GM21529 (cell line): ENCODE results near the gene LIMK2.
"Not testable (repeated sequence)": the region's sequence is repeated elsewhere in the genome, so short reads cannot be mapped to it uniquely, and the experiment has no call there.

ENCODE experiments used
- ATAC-seq: cut with Tn5 transposase; IDR thresholded peaks from one replicate; pipeline ENCODE4 v1.9.1; 2021; ENCODE audit not compliant: unreplicated experiment

LIMK2 gene

DNA sequence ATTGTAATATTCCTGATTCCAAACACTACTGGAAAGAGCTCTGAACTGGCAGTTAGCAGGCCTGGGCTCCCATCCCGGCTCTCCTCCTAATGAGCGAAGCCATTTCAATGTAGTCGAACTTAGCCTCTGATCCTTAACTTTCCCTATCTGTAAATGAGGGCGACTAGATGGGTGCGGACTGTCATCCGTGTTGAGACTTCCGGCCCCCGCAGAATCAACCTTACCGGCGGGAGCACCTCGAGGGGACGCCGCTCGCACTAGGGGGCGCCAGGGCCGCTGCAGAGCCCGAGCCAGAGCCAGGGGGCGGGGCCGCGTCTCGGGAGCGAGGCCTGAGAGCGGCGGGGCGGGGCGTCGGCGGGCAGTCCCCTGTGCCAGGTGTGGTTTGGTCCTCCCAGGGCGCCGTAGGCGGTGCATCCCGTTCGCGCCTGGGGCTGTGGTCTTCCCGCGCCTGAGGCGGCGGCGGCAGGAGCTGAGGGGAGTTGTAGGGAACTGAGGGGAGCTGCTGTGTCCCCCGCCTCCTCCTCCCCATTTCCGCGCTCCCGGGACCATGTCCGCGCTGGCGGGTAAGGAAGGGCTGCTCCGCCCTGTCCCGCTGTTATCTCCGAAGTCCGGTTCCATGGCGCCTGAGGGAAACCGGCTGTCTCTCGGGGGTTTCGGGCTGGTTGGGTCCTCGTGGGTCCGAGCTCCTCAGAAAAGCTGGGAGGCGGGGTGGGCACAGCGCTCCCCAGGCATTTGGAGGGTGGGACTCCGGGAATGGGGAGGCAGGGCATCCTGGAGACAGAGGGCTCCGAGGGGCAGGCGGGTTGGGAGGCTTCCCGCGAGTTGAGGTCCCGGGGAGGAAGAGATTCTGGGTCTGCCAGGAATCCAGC, at the start of gene LIMK2:
Gene LIMK2 (plus strand): TSS at position 437 of the 869 bp plus-strand sequence. CDS start 111 bp downstream, at position 548.
- peak; percentile 92 for ATAC-seq

DNA sequence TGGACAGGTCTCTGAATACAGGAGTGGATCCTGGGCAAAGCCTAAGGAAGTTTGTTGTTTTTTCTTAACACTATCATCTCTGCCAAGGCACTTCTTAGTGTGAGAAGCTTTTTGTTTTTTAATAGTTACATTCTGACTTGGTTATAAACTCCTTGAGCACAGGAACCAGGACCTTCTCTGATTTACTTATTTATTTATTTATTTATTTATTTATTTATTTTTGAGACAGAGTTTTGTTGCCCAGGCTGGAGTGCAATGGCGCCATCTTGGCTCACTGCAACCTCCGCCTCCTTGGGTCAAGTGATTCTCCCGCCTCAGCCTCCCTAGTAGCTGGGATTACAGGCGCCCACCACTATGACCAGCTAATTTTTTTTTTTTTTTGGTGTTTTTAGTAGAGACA, 41.1 kb upstream of the LIMK2 start:
- ATAC-seq: no peak

DNA sequence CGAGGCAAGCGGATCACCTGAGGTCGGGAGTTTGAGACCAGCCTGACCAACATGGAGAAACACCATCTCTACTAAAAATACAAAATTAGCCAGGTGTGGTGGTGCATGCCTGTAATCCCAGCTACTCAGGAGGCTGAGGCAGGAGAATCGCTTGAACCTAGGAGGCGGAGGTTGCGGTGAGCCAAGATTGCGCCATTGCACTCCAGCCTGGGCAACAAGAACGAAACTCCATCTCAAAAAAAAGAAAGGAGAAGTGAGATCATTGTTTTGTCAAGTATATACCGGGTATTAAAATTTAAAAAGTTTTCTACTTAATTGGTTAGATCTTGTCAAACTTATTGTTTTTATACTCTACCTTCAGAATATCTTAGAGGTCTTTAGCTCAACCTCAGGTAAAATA, 40.4 kb upstream of the LIMK2 start:
- not testable (repeated sequence) for ATAC-seq

DNA sequence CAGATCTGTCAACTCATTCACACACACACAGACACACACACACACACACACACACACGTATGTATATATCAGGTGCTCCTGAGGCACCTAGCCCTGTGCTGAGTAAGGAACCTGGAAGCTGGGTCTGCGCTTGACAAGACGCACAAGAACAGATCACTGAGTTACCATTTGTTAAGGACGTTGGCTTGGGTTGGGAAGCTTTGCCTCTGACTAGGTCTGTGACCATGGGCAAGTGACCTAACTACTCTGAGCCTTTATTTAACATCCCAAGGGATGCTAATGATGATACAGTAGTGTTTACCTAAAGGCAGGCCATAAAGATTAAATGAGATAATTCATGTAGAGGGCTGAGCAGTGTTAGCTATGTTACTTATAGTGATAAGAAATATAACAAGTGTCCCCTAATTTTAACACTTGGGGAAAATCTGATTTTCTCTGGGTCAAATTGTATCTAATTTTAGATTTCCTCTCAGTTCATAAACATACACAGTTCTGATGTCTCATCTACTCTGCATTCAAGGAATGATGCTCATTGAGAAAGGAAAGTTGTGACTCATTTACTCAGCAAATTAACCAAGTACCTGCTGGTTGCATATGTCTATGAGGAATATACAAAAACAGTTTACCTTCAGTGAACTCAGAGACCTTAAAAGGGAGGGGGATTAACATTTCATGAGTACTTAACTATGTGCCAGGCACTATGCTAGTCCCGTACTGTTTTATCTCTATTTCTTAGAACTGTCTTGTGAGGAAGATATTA, 38.5 kb upstream of the LIMK2 start:
- ATAC-seq: no peak

DNA sequence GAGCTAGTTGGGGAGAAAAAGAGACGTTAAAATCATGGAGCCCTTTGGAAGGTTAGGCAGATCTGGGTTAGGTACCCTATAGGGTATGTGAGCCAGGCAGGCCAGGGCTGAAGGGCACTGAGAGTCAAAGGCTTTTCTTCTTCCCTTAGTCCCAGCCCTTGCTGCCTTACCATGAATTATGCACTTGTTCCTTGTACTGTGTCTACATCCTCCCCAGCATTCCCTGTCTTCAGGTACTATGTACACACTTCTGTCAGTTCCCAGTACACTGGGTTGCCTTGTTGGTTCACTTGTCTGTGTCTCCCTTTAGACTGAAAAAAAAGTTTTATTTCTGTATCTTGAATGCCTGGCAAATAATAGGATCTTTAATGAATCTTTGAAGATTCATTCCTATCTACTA, 35.2 kb upstream of the LIMK2 start:
- ATAC-seq: no peak

DNA sequence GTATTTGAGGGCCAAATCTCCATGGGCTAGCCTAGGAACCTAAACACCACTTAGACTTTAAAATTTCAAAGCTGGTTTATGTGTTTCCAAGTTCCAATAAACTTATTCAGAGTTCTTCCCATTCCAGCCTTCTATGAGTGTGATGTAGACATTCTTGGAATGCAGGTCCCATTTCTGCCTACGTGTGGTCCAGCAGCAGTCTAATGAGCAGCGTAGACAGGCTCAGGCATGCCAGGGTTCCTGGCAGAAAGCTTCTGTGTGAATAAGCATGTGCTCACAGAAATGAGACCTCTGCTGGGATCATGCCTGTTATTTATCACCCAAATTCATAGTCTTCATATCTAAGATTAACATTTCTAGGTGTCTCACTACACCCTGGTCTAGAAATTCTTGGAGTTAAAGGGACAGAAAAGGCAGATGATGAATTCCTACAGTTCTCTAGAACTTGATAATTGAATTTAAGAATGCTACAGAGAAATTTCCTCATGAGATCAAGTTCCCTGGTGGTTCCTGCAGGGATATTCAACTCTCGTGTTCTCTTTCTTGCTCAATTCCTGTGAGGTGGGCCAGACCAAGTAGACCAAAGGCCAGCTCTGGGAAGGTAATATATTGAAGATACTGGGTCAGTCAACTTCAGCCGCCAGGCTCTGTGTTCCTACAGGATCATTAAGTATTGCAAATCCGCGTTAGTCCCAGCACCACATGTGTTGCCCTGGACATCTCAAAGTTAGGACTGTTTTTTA, 34.5 kb upstream of the LIMK2 start:
- no peak for ATAC-seq

DNA sequence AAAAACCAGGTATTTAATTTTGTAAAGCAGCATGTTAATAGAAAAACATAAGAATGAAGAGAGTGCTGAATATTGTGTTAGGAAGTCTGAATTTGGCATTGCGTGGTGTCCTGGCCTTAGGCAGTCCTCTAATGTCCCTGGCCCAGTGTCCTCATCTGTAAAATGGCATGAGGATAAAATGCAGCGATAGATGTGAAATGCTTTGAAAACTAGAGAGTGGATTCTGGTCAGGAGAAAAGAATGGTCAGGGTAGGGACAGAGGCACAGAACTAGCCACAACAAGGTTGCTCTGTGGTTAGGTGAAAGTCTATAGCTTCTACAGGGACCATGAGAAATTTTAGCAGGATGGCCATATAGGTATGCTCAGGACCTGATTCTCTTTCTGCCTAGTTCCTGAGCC, 33.2 kb upstream of the LIMK2 start:
- no peak for ATAC-seq

DNA sequence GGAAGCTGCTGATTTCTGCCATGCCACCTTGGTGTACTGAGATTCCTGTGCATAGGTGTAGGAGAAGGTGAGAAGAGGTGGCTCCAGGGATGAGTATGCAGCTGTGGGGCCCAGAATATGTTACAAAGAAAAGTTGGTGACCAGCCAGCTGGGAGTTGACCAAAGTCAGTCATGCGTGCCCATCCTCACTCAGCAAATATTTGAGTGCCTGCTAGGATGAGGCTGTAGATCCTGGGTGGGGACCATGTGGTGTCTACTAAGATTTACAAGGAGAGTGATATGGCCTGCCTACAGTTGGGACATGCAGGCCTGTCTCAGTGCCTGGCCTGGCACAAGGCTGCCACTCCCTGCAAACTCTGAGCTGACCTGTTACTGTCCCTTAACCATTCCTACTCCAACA, 32.8 kb upstream of the LIMK2 start:
- ATAC-seq: no peak

DNA sequence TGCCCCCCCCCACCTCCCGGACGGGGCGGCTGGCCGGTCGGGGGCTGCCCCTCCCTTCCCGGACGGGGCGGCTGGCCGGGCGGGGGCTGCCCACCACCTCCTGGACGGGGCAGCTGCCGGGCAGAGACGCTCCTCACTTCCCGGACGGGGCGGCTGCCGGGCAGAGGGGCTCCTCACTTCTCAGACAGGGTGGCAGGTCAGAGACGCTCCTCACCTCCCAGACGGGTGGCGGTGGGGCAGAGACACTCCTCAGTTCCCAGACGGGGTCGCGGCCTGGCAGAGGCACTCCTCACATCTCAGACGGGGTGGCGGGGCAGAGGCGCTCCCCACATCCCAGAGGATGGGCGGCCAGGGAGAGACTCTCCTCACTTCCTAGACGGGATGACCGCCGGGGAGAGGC, 28.1 kb upstream of the LIMK2 start:
- no peak for ATAC-seq

DNA sequence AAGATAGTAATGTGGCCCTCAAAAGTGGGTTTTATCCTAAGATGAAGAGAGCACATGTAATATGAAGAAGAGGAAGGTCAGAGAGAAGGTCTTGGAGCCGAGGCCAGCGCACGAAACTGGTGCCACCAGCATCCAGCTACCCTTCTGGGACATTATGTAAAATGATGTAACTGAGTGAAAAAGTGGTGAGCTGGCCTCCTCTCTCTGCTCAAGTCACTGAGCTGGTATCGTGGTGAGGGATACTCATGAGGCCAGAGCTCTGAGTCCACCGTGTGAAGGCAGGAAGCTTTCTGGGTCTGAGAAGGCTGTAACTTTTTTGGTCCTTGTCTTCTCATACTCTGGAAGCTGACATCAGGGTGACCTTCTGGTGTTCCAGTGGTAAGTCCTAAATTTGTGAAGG, 27.0 kb upstream of the LIMK2 start:
- ATAC-seq: no peak

DNA sequence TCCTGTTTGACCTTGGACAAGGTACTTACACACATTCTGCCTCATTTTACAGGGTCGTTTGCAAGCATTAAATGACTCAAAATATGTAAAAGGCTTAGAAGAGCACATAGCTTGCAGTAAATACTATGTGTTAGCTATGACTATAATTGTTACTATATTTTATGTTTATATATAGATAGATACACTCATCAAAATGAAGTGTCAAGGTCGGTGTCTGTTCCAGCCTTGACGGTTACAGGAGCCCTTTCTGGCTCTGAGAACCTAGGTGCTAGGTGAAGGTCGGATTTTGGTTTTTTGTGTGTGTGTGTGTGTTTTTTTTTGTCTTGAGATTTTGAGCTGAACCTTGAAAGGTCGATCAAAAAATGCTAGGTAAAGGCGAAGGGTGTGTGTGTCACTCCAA, 24.5 kb upstream of the LIMK2 start:
- no peak for ATAC-seq

DNA sequence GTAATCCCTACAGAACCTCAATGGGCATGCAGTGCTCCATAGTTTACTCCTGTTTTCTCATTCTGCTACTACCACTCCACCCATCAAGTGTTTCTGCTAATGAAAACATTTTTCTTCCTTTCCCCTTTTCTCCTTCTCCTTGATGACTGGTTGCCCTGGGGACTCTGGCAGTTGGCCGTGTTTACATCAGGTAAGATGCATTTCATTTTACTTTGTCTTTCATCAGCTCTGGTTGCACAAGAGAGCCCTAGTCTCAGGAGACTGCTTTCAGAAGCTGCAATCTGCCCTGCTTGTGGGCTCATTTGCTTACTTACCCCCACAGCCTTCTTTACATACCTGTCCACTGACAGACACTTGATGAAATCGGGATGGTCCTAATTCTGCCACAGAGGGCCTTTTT, 19.6 kb upstream of the LIMK2 start:
- no peak for ATAC-seq

DNA sequence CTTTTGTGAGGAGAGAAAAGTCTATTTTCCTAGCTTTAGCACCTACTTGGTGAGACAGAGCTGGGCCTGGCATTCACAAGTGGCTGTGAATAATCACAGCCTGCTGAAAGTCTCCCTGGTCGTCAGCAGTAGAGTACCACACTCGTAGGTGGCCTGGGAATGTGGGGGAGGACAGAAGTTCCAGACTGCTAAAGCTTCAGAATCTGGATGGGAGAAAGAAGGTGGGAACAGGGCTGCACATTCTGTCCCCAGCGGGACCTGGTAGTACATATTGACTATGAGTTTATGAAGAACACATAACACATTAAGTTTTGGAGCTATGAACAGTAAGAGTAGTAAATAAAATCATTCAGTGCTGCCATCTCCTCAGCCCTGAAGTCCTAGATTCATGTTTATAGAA, 19.0 kb upstream of the LIMK2 start:
- no peak for ATAC-seq

DNA sequence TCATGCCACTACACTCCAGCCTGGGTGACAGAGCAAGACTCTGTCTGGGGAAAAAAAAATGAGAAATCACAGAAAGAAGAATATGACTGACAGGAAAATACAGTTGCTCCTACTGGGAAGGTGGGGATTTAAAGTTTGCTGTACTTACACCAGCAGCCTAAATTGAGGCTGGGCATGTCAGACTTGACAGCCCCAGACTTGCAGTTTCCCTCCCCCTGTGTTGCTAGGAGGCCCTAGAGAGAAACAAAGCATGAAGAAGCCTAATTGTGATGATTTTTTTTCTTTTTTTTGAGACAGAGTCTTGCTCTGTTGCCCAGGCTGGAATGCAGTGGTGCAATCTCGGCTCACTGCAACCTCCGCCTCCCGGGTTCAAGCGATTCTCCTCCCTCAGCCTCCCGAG, 17.4 kb upstream of the LIMK2 start:
- ATAC-seq: not testable (repeated sequence)

DNA sequence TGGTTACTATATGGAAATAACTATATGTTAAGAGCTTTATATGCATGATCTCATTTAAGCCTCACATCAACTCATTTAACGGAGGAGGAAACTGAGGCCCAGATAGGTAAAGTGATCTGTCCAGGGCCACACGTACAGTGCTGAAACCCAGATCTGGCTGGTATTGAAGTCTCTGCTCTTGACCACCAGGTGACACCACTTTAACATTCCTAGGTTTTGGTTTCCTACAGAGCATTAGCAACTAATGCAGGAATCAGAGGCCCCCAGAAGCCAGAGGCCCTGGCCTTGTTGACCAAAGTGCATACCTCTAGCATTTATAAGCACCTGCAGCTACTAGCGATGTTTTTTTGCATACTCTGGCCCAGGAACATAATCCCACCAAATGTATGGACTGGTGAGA, 12.9 kb upstream of the LIMK2 start:
- no peak for ATAC-seq

DNA sequence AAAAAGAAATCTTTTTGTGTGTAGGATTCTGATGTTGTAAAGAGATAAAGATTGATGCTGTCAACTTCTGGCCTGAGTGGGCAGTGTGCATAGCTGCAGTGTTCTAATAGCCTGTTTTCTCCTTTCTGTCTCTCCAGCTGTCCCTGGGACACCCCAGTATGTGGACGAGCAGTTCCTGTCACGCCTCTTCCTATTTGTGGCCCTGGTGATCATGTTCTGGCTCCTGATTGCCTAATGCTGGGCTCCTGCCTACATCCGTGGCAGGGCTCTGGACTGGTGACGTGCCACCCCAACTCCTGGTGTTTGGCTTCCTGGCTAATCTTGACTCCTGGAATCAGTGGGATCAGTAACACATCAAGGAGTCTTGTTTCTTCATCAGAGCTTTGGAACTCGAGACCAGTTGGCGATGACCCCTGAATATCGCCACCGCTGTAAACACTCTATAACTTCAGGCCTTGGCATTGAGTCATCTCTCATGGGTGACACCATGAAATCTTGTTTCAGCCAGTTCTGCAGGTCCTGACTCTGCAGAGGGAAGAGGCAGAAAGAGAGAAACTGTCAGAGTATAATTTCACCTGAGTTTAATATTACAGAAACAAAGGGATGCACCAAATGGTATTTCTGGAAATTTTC, 7.6 kb upstream of the LIMK2 start:
- ATAC-seq: not testable (repeated sequence)

DNA sequence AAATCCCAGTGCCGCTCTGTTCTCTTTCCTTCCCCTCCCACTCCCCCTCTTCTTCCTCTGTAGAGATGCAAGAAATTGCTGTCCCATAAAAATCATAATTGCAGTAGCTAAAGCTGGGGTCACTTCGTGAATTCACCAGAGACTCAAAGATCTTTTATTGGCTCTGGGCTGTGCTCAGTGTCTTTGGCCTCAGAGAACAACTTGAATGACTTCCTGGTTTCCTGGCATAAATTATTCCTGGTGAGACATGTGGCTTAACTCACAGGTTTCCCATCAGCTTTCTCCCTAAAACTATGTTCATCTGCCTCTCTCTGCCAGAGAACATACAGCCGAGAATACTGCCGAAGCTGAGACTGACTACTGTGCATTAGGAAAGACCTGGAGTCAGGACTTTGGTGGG, 7.0 kb upstream of the LIMK2 start:
- not testable (repeated sequence) for ATAC-seq

DNA sequence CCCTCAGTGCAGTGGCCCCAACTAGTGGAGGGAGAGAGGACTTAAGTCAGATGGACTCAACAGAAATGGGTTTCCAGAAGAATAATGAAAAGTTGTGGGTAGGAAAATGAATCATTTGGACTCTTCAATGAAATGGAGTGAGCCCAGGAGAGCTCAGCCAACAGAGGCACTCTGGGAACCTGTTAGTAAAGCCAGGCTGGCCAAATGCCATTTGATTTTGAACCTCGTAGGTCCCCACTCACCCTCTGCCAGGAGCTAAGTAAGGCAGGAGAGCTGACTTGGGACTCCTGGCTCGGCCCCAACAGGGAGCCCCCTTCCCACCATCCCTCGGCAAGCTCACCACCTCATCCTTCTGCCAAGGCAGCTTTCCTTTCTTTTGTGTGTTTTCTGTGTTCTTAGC, 5.6 kb upstream of the LIMK2 start:
- not testable (repeated sequence) for ATAC-seq

DNA sequence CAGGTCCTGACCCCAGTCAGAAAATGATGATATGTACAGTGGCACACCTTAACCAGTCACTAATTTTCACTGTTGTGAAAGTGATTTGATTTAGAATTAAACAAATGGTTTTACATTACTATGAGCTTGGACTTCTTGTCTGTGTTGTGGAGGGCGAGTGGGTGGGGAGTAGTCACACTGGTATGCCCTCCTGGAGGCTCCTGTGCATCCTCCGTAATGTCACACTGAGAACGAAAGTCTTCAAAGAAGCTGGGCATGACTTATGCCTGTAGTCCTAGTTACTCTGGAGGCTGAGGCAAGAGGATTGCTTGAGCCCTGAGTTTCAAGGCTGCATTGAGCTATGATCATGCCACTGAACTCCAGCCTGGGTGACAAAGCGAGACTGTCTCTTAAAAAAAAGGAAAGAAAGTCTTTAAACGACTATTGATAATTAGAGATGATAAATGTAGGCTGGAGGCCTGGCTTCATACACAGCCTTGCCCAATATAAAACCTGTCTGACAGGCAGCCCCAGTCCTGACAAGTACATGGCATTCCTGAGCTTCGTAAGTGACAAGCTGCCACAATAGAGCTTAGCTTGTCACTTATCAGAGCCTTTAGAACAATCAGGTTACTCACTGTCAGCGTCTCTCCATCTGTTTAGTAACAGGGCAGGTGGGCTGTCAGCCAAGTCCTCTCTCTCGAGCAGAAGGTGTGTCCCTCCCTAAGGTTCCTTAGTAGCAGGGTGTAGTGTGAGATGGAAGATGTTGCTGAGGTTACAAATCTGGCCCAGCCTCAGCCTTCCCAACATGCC, 5.0 kb upstream of the LIMK2 start:
- no peak for ATAC-seq
